HG02981 (cell line): ENCODE data around the gene TUBAL3.

Source experiments
- ATAC-seq: cut with Tn5 transposase; IDR thresholded peaks from one replicate; pipeline ENCODE4 v1.9.1; 2021; ENCODE audit warnings: mild to moderate bottlenecking, moderate library complexity; ENCODE audit not compliant: unreplicated experiment

Gene TUBAL3

GRCh38 chr10:5343979-5344378, 60.6 kb downstream of the TUBAL3 start:
- no peak for ATAC-seq

GRCh38 chr10:5343561-5343960, 61.1 kb downstream of the TUBAL3 start:
- ATAC-seq, result no peak
